ENCODE data around the gene STUM.

The STUM gene

DNA sequence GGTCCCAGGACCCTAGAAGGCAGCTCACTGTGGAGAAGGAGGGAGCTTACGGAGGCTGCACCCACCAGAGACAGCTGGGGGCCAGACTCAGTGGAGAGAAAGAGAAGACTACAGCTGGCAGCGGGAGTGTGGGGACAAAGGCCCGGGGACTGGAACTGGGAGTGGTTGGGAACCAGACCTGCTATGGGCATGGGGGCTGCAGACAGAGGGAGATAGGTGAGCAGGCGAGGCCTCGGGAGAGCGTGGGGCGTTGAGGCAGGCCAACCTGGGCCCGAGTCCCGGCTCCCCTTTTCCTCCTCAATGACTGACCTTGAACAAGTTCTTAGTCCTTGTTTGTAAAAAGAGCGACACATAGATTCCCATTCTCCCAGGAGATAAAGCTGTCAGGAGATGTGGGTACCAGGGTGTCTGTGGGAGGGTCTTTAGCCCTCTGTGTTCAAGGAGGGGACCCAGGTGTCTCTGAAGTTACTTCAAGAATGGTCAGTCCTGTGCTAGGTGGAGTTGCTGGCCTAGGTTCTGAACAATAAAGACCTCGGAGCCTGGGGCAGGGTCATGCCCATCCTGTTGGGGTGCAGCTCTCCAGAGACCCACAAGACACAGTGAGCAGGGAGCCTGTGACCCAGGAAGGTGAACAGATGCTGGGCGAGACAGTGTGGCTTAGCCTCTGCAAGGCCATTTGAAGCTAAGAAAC is 102.6 kb downstream of the STUM start:
- no peak overlapping the region for H3K4me3 ChIP-seq (replicated peaks in 1 of 2; ENCODE audit: low read depth in 2 of 2, low read length in 2 of 2)
- TF ChIP-seq, protein P1, sequence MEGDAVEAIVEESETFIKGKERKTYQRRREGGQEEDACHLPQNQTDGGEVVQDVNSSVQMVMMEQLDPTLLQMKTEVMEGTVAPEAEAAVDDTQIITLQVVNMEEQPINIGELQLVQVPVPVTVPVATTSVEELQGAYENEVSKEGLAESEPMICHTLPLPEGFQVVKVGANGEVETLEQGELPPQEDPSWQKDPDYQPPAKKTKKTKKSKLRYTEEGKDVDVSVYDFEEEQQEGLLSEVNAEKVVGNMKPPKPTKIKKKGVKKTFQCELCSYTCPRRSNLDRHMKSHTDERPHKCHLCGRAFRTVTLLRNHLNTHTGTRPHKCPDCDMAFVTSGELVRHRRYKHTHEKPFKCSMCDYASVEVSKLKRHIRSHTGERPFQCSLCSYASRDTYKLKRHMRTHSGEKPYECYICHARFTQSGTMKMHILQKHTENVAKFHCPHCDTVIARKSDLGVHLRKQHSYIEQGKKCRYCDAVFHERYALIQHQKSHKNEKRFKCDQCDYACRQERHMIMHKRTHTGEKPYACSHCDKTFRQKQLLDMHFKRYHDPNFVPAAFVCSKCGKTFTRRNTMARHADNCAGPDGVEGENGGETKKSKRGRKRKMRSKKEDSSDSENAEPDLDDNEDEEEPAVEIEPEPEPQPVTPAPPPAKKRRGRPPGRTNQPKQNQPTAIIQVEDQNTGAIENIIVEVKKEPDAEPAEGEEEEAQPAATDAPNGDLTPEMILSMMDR (IDR thresholded peaks at IDR 0.05; ENCODE audit: low read depth, low read length) = no peak
- DNase-seq (ENCODE audit: low read depth in 2 of 2) = no peak

DNA sequence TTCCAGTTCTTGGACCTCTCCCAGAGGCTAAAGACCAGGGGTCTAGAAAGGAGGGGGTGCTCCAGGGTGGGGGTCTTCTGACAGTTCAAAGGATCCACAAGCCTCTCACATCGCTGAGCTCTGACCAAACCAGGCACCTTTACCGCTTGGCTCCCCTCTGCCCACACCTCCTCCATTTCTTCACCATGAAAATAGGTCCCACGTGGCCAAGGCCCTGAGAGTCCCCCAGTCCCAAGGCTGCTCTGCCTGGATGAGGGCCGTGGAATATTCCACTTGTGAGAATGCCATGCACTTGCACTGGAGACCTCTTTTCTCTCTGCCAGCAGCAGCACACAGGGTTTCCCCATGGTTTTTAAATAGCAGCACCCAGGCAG is 103.2 kb downstream of the STUM start:
- TF ChIP-seq, protein P1 (IDR thresholded peaks at IDR 0.05; ENCODE audit: low read depth, low read length) = no peak
- no peak for DNase-seq (ENCODE audit: low read depth in 2 of 2)
- no peak overlapping the region for H3K4me3 ChIP-seq (replicated peaks in 1 of 2; ENCODE audit: low read depth in 2 of 2, low read length in 2 of 2)

DNA sequence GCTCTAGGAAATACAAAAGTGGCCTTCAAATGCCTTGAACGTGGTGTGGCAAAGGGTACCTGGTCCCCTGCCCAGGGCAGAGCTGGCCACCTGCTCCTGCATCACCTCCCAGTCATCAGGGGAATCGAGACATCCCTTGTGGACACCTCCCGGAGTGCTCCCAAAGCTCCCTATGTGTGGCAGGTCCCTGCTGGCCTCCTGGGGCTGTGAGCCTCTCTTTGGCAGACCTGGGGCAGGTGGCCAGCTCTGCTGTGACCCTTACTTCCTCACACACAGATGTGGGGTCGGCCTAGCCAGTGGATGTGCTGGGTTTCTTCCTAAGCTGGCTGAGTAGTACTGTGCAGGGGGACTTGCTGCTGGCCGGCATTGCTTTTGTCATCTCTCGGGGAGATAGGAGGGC is 104.0 kb downstream of the STUM start:
- no peak overlapping the region for H3K4me3 ChIP-seq (replicated peaks in 1 of 2; ENCODE audit: low read depth in 2 of 2, low read length in 2 of 2)
- DNase-seq (ENCODE audit: low read depth in 2 of 2) = no peak
- TF ChIP-seq, protein P1 (IDR thresholded peaks at IDR 0.05; ENCODE audit: low read depth, low read length) = no peak

DNA sequence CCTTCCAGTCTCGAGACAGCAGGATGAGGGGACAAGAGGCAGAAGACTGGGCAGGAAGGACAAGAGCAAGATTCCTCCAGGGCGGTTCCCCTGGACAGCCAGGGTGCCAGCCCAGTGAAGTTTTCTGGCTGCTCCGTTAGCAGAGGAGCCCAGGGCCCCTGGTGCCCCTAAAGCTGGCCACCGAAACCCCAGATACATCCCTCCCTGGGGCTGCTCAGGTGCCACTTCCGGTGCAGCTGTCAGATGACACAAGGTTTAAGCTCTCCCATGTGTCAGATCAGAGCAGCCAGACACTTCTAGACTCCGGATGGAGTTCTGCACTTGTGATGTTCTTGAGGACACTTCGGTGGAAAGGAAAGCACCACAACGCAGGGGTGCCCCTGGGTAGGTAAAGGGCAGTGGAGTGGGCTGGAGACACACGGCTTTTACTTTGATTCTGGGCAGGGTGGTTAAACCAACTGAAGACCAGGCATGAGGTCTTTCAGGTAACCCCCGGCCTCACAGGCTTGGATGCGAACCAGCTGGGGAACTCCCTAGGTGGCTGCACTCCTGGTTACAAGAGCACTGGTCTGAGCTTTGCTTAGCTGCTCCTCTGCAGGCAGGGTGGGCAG is 104.9 kb downstream of the STUM start:
- DNase-seq (ENCODE audit: low read depth in 2 of 2) = no peak
- TF ChIP-seq, protein P1 (IDR thresholded peaks at IDR 0.05; ENCODE audit: low read depth, low read length) = no peak
- H3K4me3 ChIP-seq (replicated peaks in 1 of 2; ENCODE audit: low read depth in 2 of 2, low read length in 2 of 2) = no peak overlapping the region

DNA sequence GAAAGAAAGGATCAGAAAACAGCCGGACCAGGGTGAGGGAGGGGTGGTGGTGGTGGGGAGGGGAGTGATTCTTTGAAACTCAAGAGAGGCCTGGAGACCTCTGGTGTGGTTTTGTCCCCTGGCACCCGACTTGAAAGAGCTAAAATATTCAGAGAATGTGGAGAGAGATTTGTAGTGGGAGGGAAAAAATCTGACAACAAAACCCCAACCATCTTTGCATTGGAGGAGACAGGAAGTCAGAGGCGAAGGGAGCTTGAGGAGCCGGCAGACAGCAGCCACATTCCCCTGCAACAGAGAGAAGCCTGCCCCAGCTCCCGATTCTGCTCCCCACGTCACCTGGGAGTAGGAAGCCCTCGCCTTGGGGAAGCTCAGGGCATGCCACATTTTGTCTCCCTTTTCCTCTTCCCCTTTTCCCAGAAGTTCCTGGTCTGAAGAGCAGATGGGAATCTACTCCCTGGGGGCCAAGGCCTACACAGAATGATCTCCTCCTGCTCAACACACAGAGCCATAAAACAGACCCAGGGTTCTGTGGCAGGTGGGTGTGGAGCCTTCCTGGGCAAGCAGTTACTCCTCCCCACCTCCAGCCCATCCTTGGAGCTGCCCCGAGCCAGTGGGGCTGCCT is 105.6 kb downstream of the STUM start:
- H3K4me3 ChIP-seq (replicated peaks in 1 of 2; ENCODE audit: low read depth in 2 of 2, low read length in 2 of 2) = no peak overlapping the region
- TF ChIP-seq, protein P1 (IDR thresholded peaks at IDR 0.05; ENCODE audit: low read depth, low read length) = no peak
- peak; percentile 26 to 74 for DNase-seq (ENCODE audit: low read depth in 2 of 2)

DNA sequence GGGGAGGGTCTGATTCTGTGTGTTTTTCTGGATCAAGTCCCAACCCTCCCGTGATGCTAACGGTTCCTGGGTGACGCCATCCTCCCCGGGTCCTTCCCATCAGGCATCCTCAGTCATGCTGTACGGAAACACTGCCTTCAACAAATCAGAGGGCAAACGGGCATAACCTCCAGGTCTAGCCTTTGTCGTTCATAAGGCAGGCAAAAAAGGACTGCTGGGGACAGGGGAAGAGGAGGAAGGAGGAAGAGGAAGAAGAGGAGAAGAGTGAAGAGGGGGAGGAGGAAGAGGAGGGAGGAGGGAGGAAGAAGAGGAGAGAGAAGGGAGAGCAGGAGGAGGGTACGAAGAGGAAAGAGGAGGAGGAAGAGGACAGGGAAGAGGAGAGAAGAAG is 106.1 kb downstream of the STUM start:
- TF ChIP-seq, protein P1 (IDR thresholded peaks at IDR 0.05; ENCODE audit: low read depth, low read length) = no peak
- no peak for DNase-seq (ENCODE audit: low read depth in 2 of 2)
- H3K4me3 ChIP-seq (replicated peaks in 1 of 2; ENCODE audit: low read depth in 2 of 2, low read length in 2 of 2) = no peak overlapping the region

Measured in cardiac fibroblast (primary cell).